AG04450 (cell line): ENCODE data around the gene KRTAP12-4. TPM values are rescaled to one million over a fixed set of nuclear protein-coding genes. Genes with fewer than 3 reads are reported as not detected.

Experiments used
- CTCF ChIA-PET: fragments of 300-600, 350-600 bp; formaldehyde crosslinking; extraction: SDS; loops from one replicate; lab custom pipeline; 2022; ENCODE audit warnings: antibody characterized with exemption, inconsistent platforms; lab: Charles Lee
- POLR2A ChIA-PET: fragments of 350-600 bp; formaldehyde crosslinking; extraction: SDS; loops from one replicate; lab custom pipeline; 2021; ENCODE audit warnings: antibody characterized with exemption, inconsistent platforms; lab: Yijun Ruan, JAX
- DNase-seq: peaks from one replicate; pipeline ENCODE4 v3.0.0-alpha.2; 2011; ENCODE audit warnings: low read depth, low spot score
- H3K27ac ChIP-seq: one replicate; pipeline ENCODE4 v1.5.1; 2012; ENCODE audit warnings: low read depth, low read length, control low read depth
- H3K27me3 ChIP-seq: one replicate; pipeline ENCODE4 v1.6.0; 2012; ENCODE audit warnings: low read length; ENCODE audit not compliant: control insufficient read depth, insufficient read depth
- H3K4me3 ChIP-seq: 2 replicates; pipeline ENCODE4 v1.5.1; 2011; ENCODE audit warnings: mild to moderate bottlenecking, low read depth, low read length, control low read depth
- H3K9me3 ChIP-seq: 2 replicates; pipeline ENCODE4 v1.5.1; 2012; ENCODE audit warnings: low read length; ENCODE audit not compliant: control insufficient read depth, insufficient read depth
- CTCF ChIP-seq: IDR thresholded peaks from 2 replicates; pipeline ENCODE4 v1.5.1; 2011; ENCODE audit warnings: low read depth, low read length, control low read depth, inconsistent platforms
- polyA plus RNA-seq: library from polyadenylated mRNA; depleted of rRNA; stranded (reverse); fragments of >200 nt; gene quantifications from 2 replicates; pipeline ENCODE4 v1.2.3, GENCODE V29; 2011

Gene KRTAP12-4
- polyA plus RNA-seq, 1 experiment, result not detected

DNA sequence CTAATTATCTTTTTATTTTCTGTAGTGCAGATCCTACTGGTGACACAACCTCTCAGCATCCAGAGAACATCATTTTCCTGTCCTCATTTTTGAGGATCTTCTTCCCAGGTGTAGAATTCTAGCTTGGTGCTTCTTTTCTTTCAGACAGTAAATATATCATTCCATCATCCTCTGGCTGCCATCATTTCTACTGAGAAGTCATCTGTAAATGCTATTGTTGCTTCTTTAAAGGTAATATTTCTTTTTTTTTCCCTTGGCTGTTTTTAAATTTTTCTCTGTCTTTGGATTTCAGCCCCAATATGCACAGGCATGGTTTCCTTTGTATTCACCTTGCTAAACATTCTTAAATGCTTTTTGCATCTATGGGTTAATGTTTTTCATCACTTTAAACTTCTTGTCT lies 30.9 kb downstream of the KRTAP12-4 start:
- Histone ChIP-seq H3K27me3 (no peaks in the 10 kb centered on the region), H3K27ac (no peak overlapping the region), H3K4me3 (no peak overlapping the region), H3K9me3 (peaks cover 32% of the 10 kb centered on the region)
- ChIA-PET CTCF (no interaction called here), POLR2A (no interaction called here)
- no peak for TF ChIP-seq CTCF
- DNase-seq, result no peak

DNA sequence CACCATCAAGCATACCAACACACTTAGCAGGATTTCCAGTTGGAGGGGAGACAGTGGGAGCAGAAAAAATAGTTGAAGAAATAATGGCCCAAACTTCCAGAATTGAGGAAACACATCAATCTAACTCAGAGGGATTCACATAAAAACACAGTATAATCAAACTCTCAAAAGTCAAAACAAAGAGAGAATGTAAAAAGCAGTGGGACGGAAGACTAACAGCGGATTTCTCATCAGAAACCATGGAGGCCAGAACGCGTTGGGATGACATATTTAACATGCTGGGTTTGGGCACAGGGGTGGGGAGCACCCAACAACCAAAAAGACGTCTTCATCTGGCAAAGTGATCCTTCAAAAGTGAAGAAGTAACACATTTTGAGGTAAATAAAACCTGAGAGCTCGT lies 34.6 kb downstream of the KRTAP12-4 start:
- DNase-seq, result no peak
- Histone ChIP-seq H3K9me3 (peaks cover 22% of the 10 kb centered on the region), H3K27ac (no peak overlapping the region), H3K4me3 (no peak overlapping the region), H3K27me3 (no peaks in the 10 kb centered on the region)
- ChIA-PET CTCF (interaction anchor here (1.9 kb wide), 1 partner anchor 174 kb away, joined by 9 read pairs; no protein-coding TSS in a partner anchor), POLR2A (no interaction called here)
- no peak for TF ChIP-seq CTCF

- Histone ChIP-seq H3K27me3 (no peaks in the 10 kb centered on the region), H3K9me3 (peaks cover 31% of the 10 kb centered on the region), H3K4me3 (no peak overlapping the region), H3K27ac (no peak overlapping the region)
- POLR2A ChIA-PET, result no interaction called here
- no peak for TF ChIP-seq CTCF
- CTCF ChIA-PET, result interaction anchor here (1.9 kb wide), 1 partner anchor 175 kb away, joined by 9 read pairs; no protein-coding TSS in a partner anchor
- DNase-seq, result no peak
Observed at GRCh38 chr21:44618909-44619308, 35.5 kb downstream of the KRTAP12-4 start.

DNA sequence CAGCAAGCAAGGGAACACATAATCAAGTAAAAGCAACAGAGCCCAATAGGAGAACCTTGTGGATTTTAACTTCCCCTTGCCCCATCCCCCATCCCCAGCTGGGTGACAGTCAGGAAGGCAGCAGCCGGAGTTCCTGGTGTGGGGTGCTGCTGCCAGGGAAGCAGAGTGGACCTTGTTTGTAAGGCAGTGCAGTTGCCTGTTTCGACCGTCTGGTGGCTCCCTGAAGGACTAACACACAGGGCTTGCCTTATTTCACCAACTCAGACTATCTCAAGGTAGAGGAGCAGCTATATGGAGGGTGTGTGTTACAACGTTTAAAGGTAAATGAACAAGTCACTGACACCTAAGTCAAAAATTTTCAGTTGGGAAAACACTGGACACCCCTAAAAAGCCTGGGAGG lies 36.0 kb downstream of the KRTAP12-4 start:
- CTCF ChIA-PET, result interaction anchor here (1.9 kb wide), 1 partner anchor 175 kb away, joined by 9 read pairs; no protein-coding TSS in a partner anchor
- H3K9me3 ChIP-seq, result peaks cover 35% of the 10 kb centered on the region
- peak; percentile 12; the same call in 1 of the 2 replicates for TF ChIP-seq CTCF
- no peaks in the 10 kb centered on the region for H3K27me3 ChIP-seq
- no peak for DNase-seq
- POLR2A ChIA-PET, result no interaction called here
- no peak overlapping the region for H3K27ac ChIP-seq
- no peak overlapping the region for H3K4me3 ChIP-seq

- Histone ChIP-seq H3K27me3 (no peaks in the 10 kb centered on the region), H3K27ac (no peak overlapping the region), H3K9me3 (peaks cover 47% of the 10 kb centered on the region), H3K4me3 (no peak overlapping the region)
- CTCF ChIA-PET, result no interaction called here
- no peak for DNase-seq
- POLR2A ChIA-PET, result no interaction called here
- TF ChIP-seq CTCF, result no peak
Observed at GRCh38 chr21:44617071-44617501, 37.4 kb downstream of the KRTAP12-4 start.
